NCI-H510A treated with DMSO at 0.1 percent for 48 hours (cell line): ENCODE measurements around the gene PA2G4.
"Not testable (repeated sequence)": the region's sequence is repeated elsewhere in the genome, so short reads cannot be mapped to it uniquely, and the experiment has no call there.

ENCODE experiments used
- DNase-seq: peaks from one replicate; lab custom pipeline; 2025; lab: John Stamatoyannopoulos, UW

The PA2G4 gene

DNA sequence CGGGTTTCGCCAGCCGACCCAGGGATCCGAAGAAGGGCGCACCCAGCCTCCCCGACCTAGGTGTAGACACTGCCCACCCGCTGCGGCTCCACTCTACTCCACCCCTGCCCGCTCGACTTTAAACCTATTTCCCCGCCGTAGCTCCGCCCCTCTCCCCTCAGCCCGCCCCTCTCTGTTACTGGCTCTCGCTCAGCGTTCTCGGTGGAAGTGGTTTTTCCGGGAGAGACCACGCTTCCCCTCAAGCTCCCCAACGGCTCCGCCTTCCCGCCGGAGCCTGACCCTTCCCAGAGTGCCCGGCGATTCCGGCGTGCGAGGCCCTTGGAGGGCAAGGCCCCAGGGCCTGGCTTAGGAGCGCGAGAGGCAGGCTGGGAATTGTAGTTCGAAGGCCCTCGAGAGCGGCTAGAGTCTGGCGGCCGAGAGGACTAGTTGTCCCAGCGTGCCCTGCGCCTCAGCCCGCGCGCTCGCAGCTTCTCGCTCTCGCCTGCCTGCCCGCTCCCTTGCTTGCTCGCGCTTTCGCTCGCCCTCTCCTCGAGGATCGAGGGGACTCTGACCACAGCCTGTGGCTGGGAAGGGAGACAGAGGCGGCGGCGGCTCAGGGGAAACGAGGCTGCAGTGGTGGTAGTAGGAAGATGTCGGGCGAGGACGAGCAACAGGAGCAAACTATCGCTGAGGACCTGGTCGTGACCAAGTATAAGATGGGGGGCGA is at the start of gene PA2G4:
Gene PA2G4 (plus strand): TSS at position 451 of the 706 bp plus-strand sequence. CDS start 179 bp downstream, at position 630.
- peak; percentile 100 for DNase-seq

- DNase-seq: not testable (repeated sequence)
These were observed 44.4 kb upstream of the PA2G4 start for GRCh38 chr12:56059964-56060363.

DNA sequence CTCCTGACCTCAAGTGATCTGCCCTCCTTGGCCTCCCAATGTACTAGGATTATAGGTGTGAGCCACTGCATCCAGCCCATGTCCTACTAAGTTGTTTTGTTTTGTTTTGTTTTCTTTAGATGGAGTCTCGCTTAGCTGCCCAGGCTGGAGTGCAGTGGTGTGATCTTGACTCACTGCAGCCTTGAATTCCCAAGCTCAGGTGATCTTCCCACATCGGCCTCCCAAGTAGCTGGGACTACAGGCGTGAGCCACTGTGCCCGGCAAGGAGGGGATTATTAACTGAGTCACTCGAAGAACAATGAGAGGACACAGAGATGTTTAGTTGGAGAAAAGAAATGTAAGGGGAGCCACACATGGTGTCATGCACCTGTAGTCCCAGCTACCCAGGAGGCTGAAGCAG is 42.4 kb upstream of the PA2G4 start:
- no peak for DNase-seq

GRCh38 chr12:56062996-56063395 is 41.4 kb upstream of the PA2G4 start:
- DNase-seq: no peak

- DNase-seq: no peak
These were observed 32.7 kb upstream of the PA2G4 start for GRCh38 chr12:56071648-56072047.

- no peak for DNase-seq
These were observed 30.0 kb upstream of the PA2G4 start for GRCh38 chr12:56074396-56074795.

DNA sequence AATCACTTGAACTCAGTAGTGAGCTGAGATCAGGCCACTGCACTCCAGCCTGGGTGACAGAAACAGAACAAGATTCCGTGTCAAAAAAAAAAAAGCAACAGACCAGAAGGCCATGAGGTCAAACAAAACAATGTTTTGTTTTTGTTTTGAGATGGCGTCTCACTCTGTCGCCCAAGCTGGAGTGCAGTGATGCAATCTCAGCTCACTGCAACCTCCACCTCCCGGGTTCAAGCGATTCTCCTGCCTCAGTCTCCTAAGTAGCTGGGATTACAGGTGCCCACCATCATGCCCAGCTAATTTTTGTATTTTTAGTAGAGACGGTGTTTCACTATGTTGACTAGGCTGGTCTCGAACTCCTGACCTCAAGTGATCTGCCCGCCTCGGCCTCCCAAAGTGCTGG is 26.4 kb upstream of the PA2G4 start:
- DNase-seq: not testable (repeated sequence)

DNA sequence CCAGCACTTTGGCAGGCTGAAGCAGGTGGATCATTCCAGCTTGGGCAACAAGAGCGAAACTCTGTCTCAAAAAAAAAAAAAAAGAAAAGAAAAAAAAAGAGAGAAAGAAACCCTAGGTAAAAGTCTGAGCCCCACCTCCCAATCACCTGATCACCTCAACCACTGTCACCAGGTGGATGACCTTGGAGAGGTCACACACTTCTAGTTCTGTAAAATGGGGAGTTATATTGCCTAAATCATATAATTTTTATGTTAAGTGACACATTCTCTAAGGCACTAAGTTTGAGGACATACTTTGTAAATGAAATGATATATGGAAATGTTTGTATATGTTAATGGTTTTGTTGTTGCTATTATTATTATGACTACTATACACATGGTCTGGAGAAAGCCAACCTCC is 25.9 kb upstream of the PA2G4 start:
- DNase-seq: no peak

- DNase-seq: peak; percentile 84
These were observed 25.2 kb upstream of the PA2G4 start for GRCh38 chr12:56078931-56079722.

- DNase-seq: peak; percentile 88
These were observed 24.4 kb upstream of the PA2G4 start, which contains the start of gene ERBB3 for GRCh38 chr12:56079723-56080555. Gene ERBB3 (plus strand): TSS chr12:56080165. CDS start chr12:56080301, 136 bp downstream.

DNA sequence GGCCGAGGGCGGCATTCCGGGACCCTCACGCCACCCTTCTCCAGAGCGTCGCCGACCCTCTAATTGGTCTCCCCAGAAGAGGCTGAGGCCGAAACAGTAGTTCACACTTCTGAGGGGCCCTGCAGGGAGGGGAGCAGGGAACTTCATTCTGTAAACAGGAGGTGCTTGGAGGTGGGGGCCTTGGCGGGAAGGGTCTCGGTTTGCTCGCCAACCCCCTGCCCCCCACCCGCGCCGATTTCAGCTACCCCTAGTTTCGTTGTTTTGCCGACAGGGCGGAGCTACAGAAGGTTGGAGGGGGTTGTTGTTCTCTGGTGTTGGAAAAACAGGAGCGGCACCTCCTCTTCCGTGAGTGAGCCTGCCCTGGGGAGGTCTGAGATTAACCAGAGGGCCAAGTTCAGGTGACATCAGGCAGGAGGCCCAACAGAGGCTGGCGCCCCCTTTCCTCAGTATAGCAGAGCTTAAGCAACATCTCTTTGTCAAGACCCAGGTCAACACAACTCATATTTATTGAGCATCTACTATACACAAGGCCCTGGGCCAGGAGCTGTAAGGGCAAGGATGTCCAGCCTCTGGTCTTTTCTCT is 23.7 kb upstream of the PA2G4 start:
- no peak for DNase-seq

DNA sequence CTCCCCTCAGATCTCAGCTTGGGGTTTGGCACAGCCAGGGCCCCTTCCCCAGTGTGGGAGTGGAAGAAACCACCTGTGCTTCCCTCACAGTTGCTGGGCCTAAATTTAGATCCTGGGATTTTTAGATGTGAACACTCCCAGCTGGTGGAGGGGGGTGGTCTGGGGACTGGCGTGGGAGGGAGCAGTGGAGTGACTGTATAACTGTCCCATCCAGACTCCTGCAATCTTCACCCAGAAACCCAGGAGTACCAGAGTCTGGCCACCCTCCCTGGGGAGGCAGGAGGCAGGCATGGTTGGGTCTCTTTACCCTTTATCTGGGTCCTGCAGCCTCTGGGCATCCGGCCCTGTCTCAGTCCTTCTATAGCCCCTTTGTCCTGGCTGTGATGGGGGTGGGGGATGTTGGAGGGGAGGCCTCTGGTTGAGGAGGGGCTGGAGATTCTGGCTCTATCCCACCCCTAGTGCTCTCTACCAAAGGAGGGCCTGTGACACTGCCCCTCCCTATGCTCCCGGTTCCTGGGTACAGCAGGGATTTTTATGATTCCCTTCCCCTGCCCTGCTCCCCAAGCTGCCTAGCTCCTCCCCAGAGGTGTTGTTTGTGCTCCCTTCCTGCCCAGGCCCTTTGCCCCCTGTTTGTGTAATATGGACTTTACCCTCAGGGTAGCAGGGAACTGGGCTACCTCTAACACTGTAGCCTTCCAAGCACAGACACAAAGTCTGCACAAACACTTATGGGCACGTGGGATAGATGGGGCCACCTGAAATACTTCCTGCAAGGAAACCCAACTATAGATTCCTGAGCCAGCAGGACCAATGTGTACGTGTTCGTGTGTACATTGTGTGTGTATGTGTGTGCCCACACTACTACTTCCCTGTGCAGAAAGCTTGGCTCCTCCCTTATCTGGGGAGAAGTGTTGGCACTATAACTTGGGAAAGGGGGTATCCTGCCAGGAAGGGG is 22.7 kb upstream of the PA2G4 start:
- no peak for DNase-seq

GRCh38 chr12:56082382-56082781 is 22.0 kb upstream of the PA2G4 start:
- DNase-seq: no peak

DNA sequence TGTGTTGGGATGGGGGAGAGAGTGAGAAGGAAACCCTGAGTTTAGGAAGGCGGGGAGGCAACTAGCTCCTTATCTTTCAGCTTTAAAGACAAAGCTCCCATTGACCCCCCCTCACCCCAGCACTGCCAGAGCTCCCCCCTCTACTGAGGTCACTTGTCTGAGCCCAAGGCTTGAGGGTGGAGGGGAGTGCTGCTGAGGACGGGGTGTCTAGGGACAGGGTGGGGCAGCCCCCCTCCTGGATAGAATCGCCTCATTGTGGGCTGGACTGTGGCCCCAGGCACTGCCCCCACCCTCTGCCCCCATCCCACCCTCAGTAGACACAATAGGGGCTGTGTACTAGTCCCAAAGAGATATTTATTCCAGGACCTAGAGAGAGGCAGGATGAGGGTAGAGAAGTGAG is 21.4 kb upstream of the PA2G4 start:
- no peak for DNase-seq

GRCh38 chr12:56084958-56085543 is 19.3 kb upstream of the PA2G4 start:
- no peak for DNase-seq

GRCh38 chr12:56086096-56086495 is 18.3 kb upstream of the PA2G4 start:
- peak; percentile 36 for DNase-seq

- DNase-seq: no peak
These were observed 17.8 kb upstream of the PA2G4 start for GRCh38 chr12:56086608-56087007.

- peak; percentile 57 for DNase-seq
These were observed 17.1 kb upstream of the PA2G4 start for GRCh38 chr12:56087220-56087619.

GRCh38 chr12:56097738-56098137 is 6.6 kb upstream of the PA2G4 start:
- no peak for DNase-seq

DNA sequence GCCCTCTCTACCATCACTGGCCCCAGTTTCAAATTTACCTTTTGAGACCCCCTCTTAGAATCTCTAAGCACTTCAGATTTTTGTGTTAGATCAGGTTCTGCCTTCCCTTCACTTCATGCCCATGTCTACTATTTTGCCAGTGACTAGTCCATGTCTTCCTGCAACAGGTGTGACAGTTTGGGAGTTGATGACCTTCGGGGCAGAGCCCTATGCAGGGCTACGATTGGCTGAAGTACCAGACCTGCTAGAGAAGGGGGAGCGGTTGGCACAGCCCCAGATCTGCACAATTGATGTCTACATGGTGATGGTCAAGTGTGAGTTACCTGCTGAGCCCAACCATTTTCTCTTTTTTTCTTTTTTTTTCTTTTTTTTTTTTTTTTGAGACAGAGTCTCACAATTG is 5.8 kb upstream of the PA2G4 start:
- no peak for DNase-seq
